Gastrocnemius medialis (tissue), 4 donors: Measurements from ENCODE around the gene HGD.

Experiments used
- POLR2A ChIP-seq, 2 donors: fragments of 450-650 bp; IDR thresholded peaks; one replicate each; pipeline ENCODE4 v1.6.1; 2017; ENCODE audit warnings: antibody characterized with exemption in 2 of 2, mild to moderate bottlenecking in 2 of 2, moderate library complexity in 2 of 2
- TF ChIP-seq, protein P1 (sequence below), 5 experiments: fragments of 450-650 bp in 3 of 5; fragments of 200-600 bp in 2 of 5; sonication (generic) in 2 of 5; IDR thresholded peaks in 4 of 5; conservative IDR thresholded peaks in 1 of 5; 1 replicate in 4 of 5; 2 replicates in 1 of 5; pipeline ENCODE4 v1.5.1; 2016 to 2019; ENCODE audit warnings: antibody characterized with exemption in 5 of 5, mild to moderate bottlenecking in 3 of 5, moderate library complexity in 3 of 5

- TF ChIP-seq, protein P1, sequence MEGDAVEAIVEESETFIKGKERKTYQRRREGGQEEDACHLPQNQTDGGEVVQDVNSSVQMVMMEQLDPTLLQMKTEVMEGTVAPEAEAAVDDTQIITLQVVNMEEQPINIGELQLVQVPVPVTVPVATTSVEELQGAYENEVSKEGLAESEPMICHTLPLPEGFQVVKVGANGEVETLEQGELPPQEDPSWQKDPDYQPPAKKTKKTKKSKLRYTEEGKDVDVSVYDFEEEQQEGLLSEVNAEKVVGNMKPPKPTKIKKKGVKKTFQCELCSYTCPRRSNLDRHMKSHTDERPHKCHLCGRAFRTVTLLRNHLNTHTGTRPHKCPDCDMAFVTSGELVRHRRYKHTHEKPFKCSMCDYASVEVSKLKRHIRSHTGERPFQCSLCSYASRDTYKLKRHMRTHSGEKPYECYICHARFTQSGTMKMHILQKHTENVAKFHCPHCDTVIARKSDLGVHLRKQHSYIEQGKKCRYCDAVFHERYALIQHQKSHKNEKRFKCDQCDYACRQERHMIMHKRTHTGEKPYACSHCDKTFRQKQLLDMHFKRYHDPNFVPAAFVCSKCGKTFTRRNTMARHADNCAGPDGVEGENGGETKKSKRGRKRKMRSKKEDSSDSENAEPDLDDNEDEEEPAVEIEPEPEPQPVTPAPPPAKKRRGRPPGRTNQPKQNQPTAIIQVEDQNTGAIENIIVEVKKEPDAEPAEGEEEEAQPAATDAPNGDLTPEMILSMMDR (IDR thresholded peaks at IDR 0.05 in 4 of 5, conservative IDR thresholded peaks at IDR 0.05 in 1 of 5) = no peak
- no peak for TF ChIP-seq POLR2A (IDR thresholded peaks at IDR 0.05)
These were observed 77.7 kb downstream of the HGD start for GRCh38 chr3:120604382-120604781.
